Muscle layer of colon (tissue), 2 donors: ENCODE measurements around the gene TPST1.
"Not testable (repeated sequence)": the region's sequence is repeated elsewhere in the genome, so short reads cannot be mapped to it uniquely, and the experiment has no call there.

Experiments
- H3K27ac ChIP-seq: one replicate; pipeline ENCODE4 v1.7.0; 2013; ENCODE audit warnings: low read depth, mild to moderate bottlenecking, low read length, moderate library complexity
- H3K27me3 ChIP-seq, 2 donors: one replicate each; pipeline ENCODE4 v1.7.0; 2013; ENCODE audit warnings: low read length in 2 of 2, mild to moderate bottlenecking in 2 of 2; ENCODE audit not compliant: insufficient read depth in 2 of 2, control insufficient read depth in 1 of 2
- H3K36me3 ChIP-seq: one replicate; pipeline ENCODE4 v1.7.0; 2013; ENCODE audit warnings: mild to moderate bottlenecking, low read length; ENCODE audit not compliant: insufficient read depth
- H3K4me1 ChIP-seq: one replicate; pipeline ENCODE4 v1.7.0; 2013; ENCODE audit warnings: mild to moderate bottlenecking, low read length; ENCODE audit not compliant: insufficient read depth
- H3K4me3 ChIP-seq, 2 donors: one replicate each; pipeline ENCODE4 v1.7.0; 2013; ENCODE audit warnings: low read length in 2 of 2, low read depth in 1 of 2, mild to moderate bottlenecking in 1 of 2, moderate library complexity in 1 of 2
- H3K9ac ChIP-seq: one replicate; pipeline ENCODE4 v1.7.0; 2013; ENCODE audit warnings: low read length
- H3K9me3 ChIP-seq: one replicate; pipeline ENCODE4 v1.7.0; 2013; ENCODE audit warnings: mild to moderate bottlenecking, low read length
- donor health status: abdominal sarcoma.
- donor health status: Adenocarcinoma of cecum.

The TPST1 gene

GRCh38 chr7:66396052-66396451, 190.9 kb downstream of the TPST1 start:
- H3K27ac ChIP-seq, H3K36me3 ChIP-seq, H3K9ac ChIP-seq, H3K4me3 ChIP-seq, H3K27me3 ChIP-seq, H3K9me3 ChIP-seq, H3K4me1 ChIP-seq: not testable (repeated sequence)

- not testable (repeated sequence) for H3K4me1 ChIP-seq, H3K27ac ChIP-seq, H3K9ac ChIP-seq, H3K36me3 ChIP-seq, H3K27me3 ChIP-seq, H3K9me3 ChIP-seq, H3K4me3 ChIP-seq
These were observed 193.7 kb downstream of the TPST1 start for GRCh38 chr7:66398841-66399240.

- Histone ChIP-seq H3K27ac (no peak overlapping the region), H3K9ac (no peak overlapping the region), H3K4me3 (no peak overlapping the region), H3K27me3 (no peaks in the 10 kb centered on the region), H3K36me3 (no peaks in the 10 kb centered on the region), H3K9me3 (no peaks in the 10 kb centered on the region), H3K4me1 (no peaks in the 10 kb centered on the region)
These were observed 194.4 kb downstream of the TPST1 start for GRCh38 chr7:66399566-66399965.

GRCh38 chr7:66400400-66400799, 195.3 kb downstream of the TPST1 start:
- H3K4me1 ChIP-seq, result no peaks in the 10 kb centered on the region
- H3K27me3 ChIP-seq, result no peaks in the 10 kb centered on the region
- no peak overlapping the region for H3K9ac ChIP-seq
- H3K27ac ChIP-seq, result no peak overlapping the region
- H3K36me3 ChIP-seq, result no peaks in the 10 kb centered on the region
- H3K4me3 ChIP-seq, result no peak overlapping the region
- no peaks in the 10 kb centered on the region for H3K9me3 ChIP-seq

- not testable (repeated sequence) for H3K36me3 ChIP-seq, H3K27ac ChIP-seq, H3K27me3 ChIP-seq, H3K4me3 ChIP-seq, H3K9me3 ChIP-seq, H3K9ac ChIP-seq, H3K4me1 ChIP-seq
These were observed 196.0 kb downstream of the TPST1 start for GRCh38 chr7:66401126-66401525.

GRCh38 chr7:66401932-66402331, 196.8 kb downstream of the TPST1 start:
- not testable (repeated sequence) for H3K36me3 ChIP-seq, H3K9ac ChIP-seq, H3K27ac ChIP-seq, H3K27me3 ChIP-seq, H3K4me3 ChIP-seq, H3K4me1 ChIP-seq, H3K9me3 ChIP-seq

DNA sequence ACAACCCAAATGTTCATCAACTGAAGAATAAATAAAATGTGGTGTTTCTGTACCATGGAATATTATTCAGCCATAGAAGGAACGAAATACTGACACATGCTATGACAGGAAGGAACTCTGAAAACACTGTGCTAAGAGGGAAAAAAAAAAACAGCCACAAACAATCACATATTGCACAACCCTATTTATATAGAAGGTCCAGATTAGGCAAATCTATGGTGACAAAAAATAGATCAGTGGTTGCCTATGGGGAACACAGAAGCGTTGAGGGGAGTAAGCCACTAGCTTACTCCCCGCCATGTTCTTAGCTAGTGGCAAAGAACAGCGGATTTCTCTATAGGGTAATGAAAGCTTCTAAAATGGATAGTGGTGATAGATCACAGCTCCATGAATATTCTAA, 198.4 kb downstream of the TPST1 start:
- no peak overlapping the region for H3K27ac ChIP-seq

DNA sequence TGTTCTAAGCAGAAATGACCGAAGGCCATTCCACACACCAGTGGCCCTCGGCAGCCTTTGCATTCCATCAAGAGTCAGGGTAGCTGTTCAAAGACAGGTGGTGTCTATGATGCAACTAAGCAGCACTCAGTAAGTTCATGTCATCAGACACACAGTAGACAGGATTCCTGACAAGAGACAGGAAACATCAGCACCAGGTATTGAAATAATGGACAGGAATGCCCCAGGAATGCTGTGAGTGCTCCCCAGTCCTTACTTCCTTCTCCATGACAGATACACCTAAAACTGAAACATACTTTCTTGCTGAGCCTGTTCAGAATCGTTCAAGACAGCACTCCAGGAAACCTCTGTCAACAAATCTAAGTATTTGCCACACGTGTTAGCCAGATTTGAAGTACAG, 204.4 kb downstream of the TPST1 start:
- Histone ChIP-seq H3K27me3 (no peaks in the 10 kb centered on the region), H3K27ac (no peak overlapping the region), H3K4me3 (no peak overlapping the region), H3K4me1 (peaks cover 5% of the 10 kb centered on the region), H3K9ac (no peak overlapping the region), H3K9me3 (no peaks in the 10 kb centered on the region), H3K36me3 (no peaks in the 10 kb centered on the region)

More for the DNA sequence above, 198.4 kb downstream of the TPST1 start:
- Histone ChIP-seq H3K9ac (no peak overlapping the region), H3K36me3 (no peaks in the 10 kb centered on the region), H3K4me3 (no peak overlapping the region), H3K27me3 (no peaks in the 10 kb centered on the region), H3K4me1 (no peaks in the 10 kb centered on the region), H3K9me3 (no peaks in the 10 kb centered on the region)
